ENCODE data around the gene ADAMTS7. TPM values are rescaled to one million over a fixed set of nuclear protein-coding genes. Genes with fewer than 3 reads are reported as not detected.

ADAMTS7 gene
- total and polyA plus RNA-seq, 2 of the 8 experiments (the other 6 are each of a cell fraction or from before 2014, with no cell fraction given), result 27.9 to 45.2 TPM

DNA sequence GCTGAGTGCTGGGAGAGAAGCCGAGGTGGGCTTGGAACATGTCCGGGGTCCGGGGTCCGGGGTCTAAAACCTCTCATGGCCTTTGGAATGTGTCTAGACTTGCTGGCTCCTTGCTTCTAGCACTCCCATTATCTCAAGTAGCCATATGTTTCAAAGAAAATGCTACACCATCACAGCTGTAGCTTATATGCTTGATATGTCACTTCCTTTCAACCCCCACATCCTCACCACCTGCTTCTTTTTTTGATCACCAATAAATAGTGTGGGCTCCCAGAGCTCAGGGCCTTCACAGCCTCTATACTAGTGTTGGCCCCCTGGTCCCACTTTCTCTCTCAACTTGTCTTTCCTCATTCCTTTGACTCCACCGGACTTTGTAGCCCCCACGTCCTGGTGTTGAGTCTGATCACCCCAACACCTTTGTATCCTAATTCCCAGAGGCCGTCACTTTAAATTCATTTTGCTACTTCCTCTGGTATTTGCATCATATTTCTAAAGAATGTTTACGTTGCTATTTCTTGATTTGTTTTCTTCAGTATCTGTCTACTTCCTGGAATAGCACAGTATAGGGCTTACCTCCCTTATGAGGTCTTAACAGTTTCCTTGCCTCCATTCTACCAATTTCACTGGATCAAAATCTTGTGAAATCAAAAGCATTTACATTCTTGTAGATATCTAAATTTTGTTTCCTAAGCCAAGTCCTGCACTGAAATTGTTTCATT is 98.3 kb downstream of the ADAMTS7 start:
- Histone ChIP-seq H4K8ac (ENCODE audit: extremely low read depth, insufficient read depth, low read length) (no peak overlapping the region), H4K91ac (replicated peaks; ENCODE audit: insufficient read length, low read length) (no peak overlapping the region), H2BK120ac (replicated peaks; ENCODE audit: low read depth, low read length) (no peak overlapping the region), H3K56ac (replicated peaks; ENCODE audit: insufficient read length, low read depth, low read length) (no peak overlapping the region), H3K9me3 (ENCODE audit: insufficient read depth in 2 of 2, low read depth in 1 of 2, low read length in 1 of 2) (0 out of 4 replicates have a peak, but pooled peaks cover 0 to 2% of the 10 kb centered on the region in 2 experiments), H2BK5ac (ENCODE audit: low read depth, low read length) (no peak overlapping the region), H3K14ac (ENCODE audit: insufficient read length) (no peak overlapping the region), H2AK5ac (ENCODE audit: low read depth, low read length) (no peak overlapping the region), H3K36me3 (ENCODE audit: control insufficient read depth in 2 of 4, insufficient read depth in 4 of 4, low read length in 3 of 4) (no peaks in the 10 kb centered on the region), H2BK20ac (ENCODE audit: low read length) (no peak overlapping the region), H3K27me3 (replicated peaks in 1 of 4; ENCODE audit: control insufficient read depth in 3 of 4, extremely low read depth in 1 of 4, insufficient read depth in 3 of 4, low read length in 3 of 4) (peaks cover 0 to 3% (median 1%) of the 10 kb centered on the region in 4 experiments; a peak in 2 of 7 replicates), H3K4me2 (ENCODE audit: insufficient read depth in 1 of 2, low read depth in 2 of 2, low read length in 2 of 2) (no peak overlapping the region), H2AFZ (ENCODE audit: low read length) (no peak overlapping the region), H3K4me3 (ENCODE audit: extremely low read depth in 1 of 4, insufficient read depth in 2 of 4, low read depth in 3 of 4, low read length in 4 of 4) (no peak overlapping the region), H3K23me2 (ENCODE audit: low read depth, low read length) (no peaks in the 10 kb centered on the region), H2BK12ac (ENCODE audit: low read depth, low read length) (no peak overlapping the region), H3K4me1 (replicated peaks in 1 of 4; ENCODE audit: control insufficient read depth in 3 of 4, insufficient read depth in 4 of 4, low read length in 3 of 4) (peaks cover 0 to 5% (median 0%) of the 10 kb centered on the region in 4 experiments; a peak in 2 of 7 replicates), H3K4ac (replicated peaks; ENCODE audit: insufficient read length, low read depth, low read length) (no peak overlapping the region), H4K5ac (ENCODE audit: insufficient read length, low read depth, low read length) (no peak overlapping the region), H3K18ac (ENCODE audit: extremely low read depth, low read length) (no peak overlapping the region), H3K23ac (ENCODE audit: insufficient read length) (no peak overlapping the region), H3K27ac (ENCODE audit: low read depth, low read length) (no peak overlapping the region), H4K20me1 (replicated peaks in 1 of 2; ENCODE audit: control insufficient read depth in 1 of 2, insufficient read depth in 2 of 2, low read length in 2 of 2) (no peaks in the 10 kb centered on the region), H2BK15ac (ENCODE audit: low read length) (no peak overlapping the region), H3K79me2 (ENCODE audit: control insufficient read depth in 1 of 2, insufficient read depth in 2 of 2, low read length in 2 of 2) (no peaks in the 10 kb centered on the region), H3K9ac (replicated peaks in 1 of 4; ENCODE audit: extremely low read depth in 1 of 4, low read depth in 3 of 4, low read length in 3 of 4) (no peak overlapping the region), H3K79me1 (ENCODE audit: low read depth, low read length) (no peaks in the 10 kb centered on the region)
- ChIA-PET POLR2A (ENCODE audit: partially characterized antibody) (no interaction called here), CTCF (ENCODE audit: partially characterized antibody) (interaction anchor here (0.8 to 15.5 kb wide), 9 partner anchors 27 to 94 kb away, joined by 3 to 256 read pairs (median 5); partner anchors contain the start of gene CHRNB4)
- DNase-seq (ENCODE audit: low read depth in 1 of 2, low spot score in 2 of 2) (no peak), FAIRE-seq (no peak)
- 71% methylated on average over 8 of the region's 8 CpGs; no CpG with 5 or more reads in 1 of the 2 experiments for WGBS, 2 experiments (ENCODE audit: extremely low coverage in 1 of 2, insufficient coverage in 1 of 2, insufficient read length in 1 of 2, insufficient replicate concordance in 2 of 2, low coverage in 1 of 2, low lambda C conversion rate in 2 of 2, missing lambda C conversion rate in 1 of 2)
- TF ChIP-seq BRCA1 (IDR thresholded peaks at IDR 0.05; ENCODE audit: low read depth, low read length), result no peak
- no peak for TF ChIP-seq KDM4A (IDR thresholded peaks at IDR 0.05; ENCODE audit: low read depth, low read length, severe bottlenecking)
- TF ChIP-seq CEBPB (IDR thresholded peaks at IDR 0.05; ENCODE audit: low read depth, low read length), result no peak
- no peak for TF ChIP-seq CTBP2 (IDR thresholded peaks at IDR 0.05; ENCODE audit: borderline replicate concordance, insufficient read depth, insufficient read length, low read length)
- TF ChIP-seq ATF2 (IDR thresholded peaks at IDR 0.05; ENCODE audit: low read length), result no peak
- no peak for TF ChIP-seq RNF2 (IDR thresholded peaks at IDR 0.05; ENCODE audit: borderline replicate concordance, low read depth, low read length, missing control alignments, poor library complexity, severe bottlenecking)
- no peak for TF ChIP-seq POLR2AphosphoS5 (IDR thresholded peaks at IDR 0.05; ENCODE audit: low read depth, low read length)
- no peak for TF ChIP-seq SAP30 (IDR thresholded peaks at IDR 0.05; ENCODE audit: insufficient read depth, insufficient replicate concordance, low read length)
- TF ChIP-seq EGR1 (IDR thresholded peaks at IDR 0.05; ENCODE audit: borderline replicate concordance, low read depth, low read length), result no peak

Measured in H1 (cell line).